HG02588 (cell line): ENCODE data around the gene GALNT9.
"Not testable (repeated sequence)": the region's sequence is repeated elsewhere in the genome, so short reads cannot be mapped to it uniquely, and the experiment has no call there.

ENCODE experiments used
- ATAC-seq: cut with Tn5 transposase; IDR thresholded peaks from one replicate; pipeline ENCODE4 v1.9.1; 2021; ENCODE audit warnings: mild to moderate bottlenecking, moderate library complexity; ENCODE audit not compliant: unreplicated experiment

Gene GALNT9

GRCh38 chr12:132329036-132329719 is at the start of gene GALNT9:
Gene GALNT9 (minus strand): TSS chr12:132329589. CDS start chr12:132329203, 386 bp downstream.
- no peak for ATAC-seq

- not testable (repeated sequence) for ATAC-seq
Measured at GRCh38 chr12:132379057-132379456, 49.7 kb upstream of the GALNT9 start.

- ATAC-seq = no peak
Measured at GRCh38 chr12:132377147-132377546, 47.8 kb upstream of the GALNT9 start.

GRCh38 chr12:132376464-132376830 is 47.1 kb upstream of the GALNT9 start:
- ATAC-seq = no peak

- ATAC-seq = no peak
Measured at GRCh38 chr12:132375747-132376463, 46.5 kb upstream of the GALNT9 start.

GRCh38 chr12:132374612-132375445 is 45.4 kb upstream of the GALNT9 start:
- ATAC-seq = no peak

GRCh38 chr12:132373901-132374611 is 44.7 kb upstream of the GALNT9 start:
- ATAC-seq = no peak

- ATAC-seq = no peak
Measured at GRCh38 chr12:132367852-132368251, 38.5 kb upstream of the GALNT9 start.

GRCh38 chr12:132367071-132367851 is 37.9 kb upstream of the GALNT9 start:
- no peak for ATAC-seq

GRCh38 chr12:132366341-132366861 is 37.0 kb upstream of the GALNT9 start:
- ATAC-seq = no peak

GRCh38 chr12:132365226-132365625 is 35.8 kb upstream of the GALNT9 start:
- no peak for ATAC-seq

GRCh38 chr12:132364348-132364902 is 35.0 kb upstream of the GALNT9 start:
- no peak for ATAC-seq

- ATAC-seq = no peak
Measured at GRCh38 chr12:132363661-132364347, 34.4 kb upstream of the GALNT9 start.

- no peak for ATAC-seq
Measured at GRCh38 chr12:132362996-132363660, 33.7 kb upstream of the GALNT9 start.

- no peak for ATAC-seq
Measured at GRCh38 chr12:132360906-132361777, 31.8 kb upstream of the GALNT9 start.

- ATAC-seq = no peak
Measured at GRCh38 chr12:132360410-132360809, 31.0 kb upstream of the GALNT9 start.

- no peak for ATAC-seq
Measured at GRCh38 chr12:132359971-132360370, 30.6 kb upstream of the GALNT9 start.

GRCh38 chr12:132359551-132359950 is 30.2 kb upstream of the GALNT9 start:
- no peak for ATAC-seq
